K562 (cell line): ENCODE measurements around the gene TMA16. TPM values are rescaled to one million over a fixed set of nuclear protein-coding genes. Genes with fewer than 3 reads are reported as not detected.
A peak's percentile ranks its signal among the peaks of the same experiment; 100 is the strongest.

Experiments
- ATAC-seq: fragments of 200-7000 bp; cut with Tn5 transposase; 3 replicates; pipeline ENCODE4 v1.9.1; 2020; ENCODE audit warnings: moderate library complexity
- BruUV-seq: library from RNA; stranded (reverse); fragments of 400-500 nt; replicated peaks from 2 replicates; lab custom pipeline; 2021; lab: Mats Ljungman, UMichigan
- CTCF ChIA-PET: fragments of 300-600 bp; formaldehyde crosslinking; extraction: SDS; loops from one replicate; lab custom pipeline; 2021; ENCODE audit warnings: low intra/inter-chr PET ratio; lab: Yijun Ruan, JAX
- POLR2A ChIA-PET: fragments of 300-600, 350-650 bp; sonication (Branson Sonifier 250); formaldehyde crosslinking; extraction: SDS; loops from one replicate; lab custom pipeline; 2021; ENCODE audit warnings: antibody characterized with exemption, inconsistent platforms; lab: Yijun Ruan, JAX
- DNase-seq, 4 experiments: peaks; one replicate each; pipeline versions ENCODE4 v3.0.0 to v3.0.0-alpha.2; 2011 to 2018; ENCODE audit warnings: low spot score in 3 of 4, mixed read lengths in 3 of 4; ENCODE audit errors: extremely low read depth in 1 of 4
- FAIRE-seq: peaks from 2 replicates; lab custom pipeline; 2011; peaks lifted over from hg19 to GRCh38; lab: Jason Lieb, UNC
- H2AFZ ChIP-seq: 2 replicates; pipeline ENCODE4 v1.6.0; 2011; ENCODE audit warnings: low read depth, low read length, control low read depth, inconsistent platforms
- H3K27ac ChIP-seq: fragments of 200-600 bp; 3 replicates; pipeline ENCODE4 v1.8.0; 2011; ENCODE audit warnings: low read depth, mild to moderate bottlenecking, control low read depth, inconsistent platforms, low read length, moderate library complexity, mixed read lengths; ENCODE audit errors: extremely low read depth
- H3K27me3 ChIP-seq, 2 experiments: fragments of 300-600 bp in 1 of 2; 2 replicates in 1 of 2; 3 replicates in 1 of 2; pipeline versions ENCODE4 v1.6.0 to v1.8.0; 2011; ENCODE audit warnings: inconsistent platforms in 2 of 2, low read length in 2 of 2, mild to moderate bottlenecking in 1 of 2, mixed read lengths in 1 of 2, moderate library complexity in 1 of 2; ENCODE audit not compliant: control insufficient read depth in 2 of 2, insufficient read depth in 2 of 2
- H3K36me3 ChIP-seq: fragments of 300-600 bp; 3 replicates; pipeline ENCODE4 v1.8.0; 2011; ENCODE audit warnings: mild to moderate bottlenecking, low read length, inconsistent platforms; ENCODE audit not compliant: control insufficient read depth, insufficient read depth
- H3K4me1 ChIP-seq, 2 experiments: fragments of 200-600 bp in 1 of 2; replicated peaks in 1 of 2; 2 replicates in 1 of 2; 3 replicates in 1 of 2; pipeline versions ENCODE4 v1.5.1 to v1.8.0; 2011; ENCODE audit warnings: inconsistent platforms in 2 of 2, low read length in 2 of 2, mild to moderate bottlenecking in 1 of 2, mixed read lengths in 1 of 2, moderate library complexity in 1 of 2; ENCODE audit not compliant: control insufficient read depth in 2 of 2, insufficient read depth in 2 of 2
- H3K4me2 ChIP-seq: 2 replicates; pipeline ENCODE4 v1.6.1; 2011; ENCODE audit warnings: low read length, control low read depth, inconsistent platforms, mixed read lengths; ENCODE audit not compliant: insufficient read depth
- H3K4me3 ChIP-seq: fragments of 200-600 bp; sonication (generic), shearing (Covaris generic); 2 replicates; pipeline ENCODE4 v1.5.1; 2016; ENCODE audit warnings: control low read depth, inconsistent platforms
- H3K79me2 ChIP-seq: fragments of 200-600 bp; 3 replicates; pipeline ENCODE4 v1.8.0; 2011; ENCODE audit warnings: low read length, inconsistent platforms; ENCODE audit not compliant: control insufficient read depth, insufficient read depth
- H3K9ac ChIP-seq, 2 experiments: 2 replicates each; pipeline versions ENCODE4 v1.6.0 to v1.6.1; 2011; ENCODE audit warnings: low read depth in 2 of 2, low read length in 2 of 2, control low read depth in 1 of 2, inconsistent platforms in 1 of 2, mild to moderate bottlenecking in 1 of 2, mixed read lengths in 1 of 2; ENCODE audit not compliant: insufficient read depth in 1 of 2
- H3K9me1 ChIP-seq: one replicate; pipeline ENCODE4 v1.6.0; 2011; ENCODE audit warnings: inconsistent platforms, mild to moderate bottlenecking, low read length, moderate library complexity; ENCODE audit not compliant: control insufficient read depth, insufficient read depth
- H3K9me3 ChIP-seq: replicated peaks from 2 replicates; pipeline ENCODE4 v1.5.1; 2011; ENCODE audit warnings: low read depth, low read length, inconsistent platforms; ENCODE audit not compliant: control insufficient read depth, insufficient read depth
- H4K20me1 ChIP-seq: replicated peaks from 2 replicates; pipeline ENCODE4 v1.6.1; 2011; ENCODE audit warnings: low read length, inconsistent platforms, mixed read lengths; ENCODE audit not compliant: control insufficient read depth, insufficient read depth
- BRD4 ChIP-seq: fragments of 200-600 bp; sonication (generic); IDR thresholded peaks from 2 replicates; pipeline ENCODE4 v1.6.1; 2017; ENCODE audit warnings: inconsistent platforms
- CREBBP ChIP-seq: IDR thresholded peaks from one replicate; pipeline ENCODE4 v1.6.1; 2012; ENCODE audit warnings: low read depth, mild to moderate bottlenecking, control low read depth, inconsistent platforms, low read length
- FOXK1 ChIP-seq: sonication (generic); formaldehyde crosslinking; IDR thresholded peaks from 2 replicates; pipeline ENCODE4 v1.8.0; 2022; ENCODE audit warnings: missing genetic modification reagents, mild to moderate bottlenecking, borderline replicate concordance
- GATA2 ChIP-seq: sonication (generic); formaldehyde crosslinking; IDR thresholded peaks from 2 replicates; pipeline ENCODE4 v1.4.0; 2020; ENCODE audit warnings: mild to moderate bottlenecking, missing genetic modification reagents
- PTBP1 ChIP-seq: fragments of 200-400 bp; formaldehyde crosslinking; IDR thresholded peaks from 2 replicates; pipeline ENCODE4 v1.6.1; 2017; ENCODE audit warnings: low read depth, low read length
- SREBF1 ChIP-seq: fragments of 150-350 bp; IDR thresholded peaks from 2 replicates; pipeline ENCODE4 v1.6.1; 2014; ENCODE audit warnings: antibody characterized with exemption, low read depth, low read length, borderline replicate concordance
- TAF1 ChIP-seq: IDR thresholded peaks from 2 replicates; pipeline ENCODE4 v1.6.1; 2011; ENCODE audit warnings: mild to moderate bottlenecking, low read length, moderate library complexity; ENCODE audit not compliant: insufficient read depth, control insufficient read depth, severe bottlenecking; ENCODE audit errors: extremely low read depth
- ZBTB34 ChIP-seq: fragments of 250-450 bp; sonication (Bioruptor Pico); IDR thresholded peaks from 2 replicates; pipeline ENCODE4 v1.8.0; 2021; ENCODE audit warnings: mild to moderate bottlenecking, moderate library complexity
- ZNF24 ChIP-seq: fragments of 450-650 bp; IDR thresholded peaks from 2 replicates; pipeline ENCODE4 v1.6.1; 2016
- ZNF707 ChIP-seq: fragments of 250-450 bp; sonication (Bioruptor Pico); conservative IDR thresholded peaks from 2 replicates; pipeline ENCODE4 v1.8.0; 2022; ENCODE audit warnings: inconsistent platforms, mild to moderate bottlenecking, moderate library complexity
- ZNF766 ChIP-seq: fragments of 200-800 bp; sonication (Bioruptor generic); conservative IDR thresholded peaks from 2 replicates; pipeline ENCODE4 v1.6.1; 2016; ENCODE audit warnings: missing genetic modification characterization, missing compliant biosample characterization
- ZSCAN29 ChIP-seq: fragments of 450-650 bp; IDR thresholded peaks from 2 replicates; pipeline ENCODE4 v1.6.1; 2017
- WGBS: fragments of 100-300 bp; shearing (Covaris generic); methylation state at CpG from one replicate; pipeline ENCODE4 v1.1.6; 2016; ENCODE audit warnings: low coverage, mixed read lengths; ENCODE audit not compliant: insufficient coverage; ENCODE audit errors: missing lambda C conversion rate; 5-methylcytosine and 5-hydroxymethylcytosine counted together
- in situ Hi-C: fragments of 300-500 bp; cut with MboI; formaldehyde crosslinking; loops from 4 replicates; pipeline ENCODE4 v1.15.0; 2018; ENCODE audit warnings: inconsistent platforms, mixed read lengths
- intact Hi-C: fragments of 100-400 bp; cut with micrococcal nuclease; formaldehyde crosslinking; loops from 2 replicates; pipeline ENCODE4 v1.14.2; 2022
- polyA plus RNA-seq, 8 experiments: library from polyadenylated mRNA; depleted of rRNA in 4 of 8; stranded (reverse) in 5 of 8; unstranded in 3 of 8; fragments of >200 nt; fragmentation: Nextera tagmentation in 2 of 8; fragmentation: Illumina TruSeq in 1 of 8; extraction: Ambion mirVana in 2 of 8; extraction: Trizol in 1 of 8; gene quantifications; 2 replicates each; pipeline versions ENCODE4 v1.2.1 to v1.2.3, GENCODE V29; 2011 to 2014; ENCODE audit warnings: inconsistent platforms in 1 of 8, missing spikeins in 1 of 8
- total RNA-seq, 7 experiments: library from RNA; depleted of rRNA in 6 of 7; stranded (reverse); fragments of >200 nt in 6 of 7; fragmentation: Illumina TruSeq in 2 of 7; extraction: Trizol in 2 of 7; gene quantifications; 2 replicates each; pipeline versions ENCODE4 v1.2.1 to v1.2.3, GENCODE V29; 2011 to 2021; ENCODE audit warnings: low replicate concordance in 1 of 7

Gene TMA16
- total and polyA plus RNA-seq, 9 of the 15 experiments (the other 6 are each of a cell fraction or from before 2014, with no cell fraction given), result 27.7 to 74.8 (median 66.6) TPM

GRCh38 chr4:163535657-163536056 is 41.2 kb downstream of the TMA16 start:
- BruUV-seq, result no TSS peak
- peak; percentile 82 for ATAC-seq
- POLR2A ChIA-PET, result interaction anchor here (0.6 kb wide), 1 partner anchor 95 kb away, joined by 4 read pairs; no protein-coding TSS in a partner anchor

More at GRCh38 chr4:163535657-163536056, 41.2 kb downstream of the TMA16 start:
- H3K4me2 ChIP-seq, result no peak overlapping the region
- no peak for FAIRE-seq
- intact Hi-C loops (no loop called here), in situ Hi-C loops (no loop called here)
- H3K4me1 ChIP-seq, result no peaks in the 10 kb centered on the region
- H3K9me1 ChIP-seq, result no peaks in the 10 kb centered on the region
- CTCF ChIA-PET, result no interaction called here
- H2AFZ ChIP-seq, result no peak overlapping the region
- WGBS, result 76% methylated on average over 1 of the region's 1 CpG
- no peaks in the 10 kb centered on the region for H4K20me1 ChIP-seq
- peaks cover 18% of the 10 kb centered on the region; the same call in 1 of the 3 replicates for H3K36me3 ChIP-seq
- TF ChIP-seq GATA2 (CRISPR knock-in tag) (no peak), SREBF1 (no peak), ZBTB34 (CRISPR knock-in tag) (no peak), CREBBP (no peak), ZNF24 (no peak), ZSCAN29 (no peak), BRD4 (no peak), ZNF766 (CRISPR knock-in tag) (no peak), ZNF707 (CRISPR knock-in tag) (no peak), FOXK1 (CRISPR knock-in tag) (no peak), PTBP1 (no peak), TAF1 (no peak)
- H3K4me3 ChIP-seq, result no peak overlapping the region
- H3K79me2 ChIP-seq, result no peaks in the 10 kb centered on the region
- no peaks in the 10 kb centered on the region for H3K27me3 ChIP-seq
- no peak overlapping the region for H3K27ac ChIP-seq
- no peak for DNase-seq
- H3K9me3 ChIP-seq, result no peaks in the 10 kb centered on the region
- H3K9ac ChIP-seq, result no peak overlapping the region
